Glutamatergic neuron (in vitro differentiated cells): Measurements from ENCODE around the gene CDK5RAP2. TPM values are rescaled to one million over a fixed set of nuclear protein-coding genes. Genes with fewer than 3 reads are reported as not detected.
A peak's percentile ranks its signal among the peaks of the same experiment; 100 is the strongest.
"Not testable (repeated sequence)": the region's sequence is repeated elsewhere in the genome, so short reads cannot be mapped to it uniquely, and the experiment has no call there.

Experiments used
- DNase-seq: peaks from one replicate; pipeline ENCODE4 v3.0.0; 2022
- H3K27ac Mint-ChIP-seq: one replicate; pipeline ENCODE4 v1.8.0; 2020; ENCODE audit warnings: mild to moderate bottlenecking, mixed read lengths, inconsistent platforms; ENCODE audit not compliant: unreplicated experiment
- H3K27me3 Mint-ChIP-seq: one replicate; pipeline ENCODE4 v1.8.0; 2020; ENCODE audit warnings: mild to moderate bottlenecking, moderate library complexity, mixed read lengths, inconsistent platforms; ENCODE audit not compliant: unreplicated experiment
- H3K36me3 Mint-ChIP-seq: one replicate; pipeline ENCODE4 v1.8.0; 2020; ENCODE audit warnings: mild to moderate bottlenecking, mixed read lengths, inconsistent platforms; ENCODE audit not compliant: unreplicated experiment
- H3K4me1 Mint-ChIP-seq: one replicate; pipeline ENCODE4 v1.8.0; 2020; ENCODE audit warnings: mild to moderate bottlenecking, low read depth, mixed read lengths, inconsistent platforms; ENCODE audit not compliant: unreplicated experiment
- H3K4me3 Mint-ChIP-seq: one replicate; pipeline ENCODE4 v1.8.0; 2020; ENCODE audit warnings: mild to moderate bottlenecking, mixed read lengths, inconsistent platforms; ENCODE audit not compliant: unreplicated experiment
- H3K9me3 Mint-ChIP-seq: one replicate; pipeline ENCODE4 v1.8.0; 2020; ENCODE audit warnings: mild to moderate bottlenecking, moderate library complexity, mixed read lengths, inconsistent platforms; ENCODE audit not compliant: unreplicated experiment
- CTCF ChIP-seq: fragments of 200-600 bp; sonication (generic); IDR thresholded peaks from one replicate; pipeline ENCODE4 v1.5.0; 2021; ENCODE audit not compliant: partially characterized antibody, unreplicated experiment
- total RNA-seq: library from RNA; stranded (reverse); fragmentation: NEBNext Ultra II Directional; extraction: Animal tissue kit (Norgen Biotek cat#: 25700); gene quantifications from one replicate; pipeline ENCODE4 v1.2.1, GENCODE V29; 2021; ENCODE audit not compliant: unreplicated experiment

The CDK5RAP2 gene
- total RNA-seq, 1 donor from 2014 or later, result 53.2 TPM

DNA sequence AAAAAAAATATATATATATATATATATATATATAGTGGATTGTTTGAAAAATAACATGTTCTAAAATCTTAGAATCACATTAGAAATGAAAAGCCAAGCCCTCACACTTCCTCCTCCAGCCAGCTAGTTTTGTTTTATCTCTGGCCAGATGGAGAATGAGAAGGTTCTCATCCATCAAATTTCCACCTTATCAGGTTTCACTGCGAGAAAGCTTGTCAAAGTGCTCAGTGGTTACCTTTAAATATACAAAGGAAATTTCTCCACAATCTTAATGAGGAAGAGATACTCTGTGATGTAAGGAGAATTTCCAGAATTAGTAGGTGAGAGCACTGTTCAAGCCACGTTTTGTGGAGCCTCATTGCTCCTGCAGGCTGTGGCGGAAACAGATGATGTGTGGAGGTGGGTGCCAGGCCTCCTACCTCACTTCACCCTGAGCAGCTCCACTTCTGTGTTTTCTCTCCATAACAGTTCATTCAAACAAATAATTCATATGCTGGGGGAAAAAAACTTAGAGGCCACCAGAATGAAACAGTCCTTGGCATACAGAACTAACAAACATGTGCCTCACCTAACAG is 71.9 kb downstream of the CDK5RAP2 start:
- Mint-ChIP-seq H3K4me3 (no peak overlapping the region), H3K27me3 (peaks cover 2% of the 10 kb centered on the region), H3K4me1 (peaks cover 2% of the 10 kb centered on the region), H3K36me3 (peaks cover 22% of the 10 kb centered on the region), H3K27ac (no peak overlapping the region), H3K9me3 (peaks cover 1% of the 10 kb centered on the region)
- DNase-seq, result no peak
- TF ChIP-seq CTCF, result no peak

- H3K9me3 Mint-ChIP-seq, result peaks cover 1% of the 10 kb centered on the region
- no peak for TF ChIP-seq CTCF
- H3K4me3 Mint-ChIP-seq, result no peak overlapping the region
- no peak for DNase-seq
- H3K27me3 Mint-ChIP-seq, result peaks cover 2% of the 10 kb centered on the region
- H3K36me3 Mint-ChIP-seq, result peaks cover 18% of the 10 kb centered on the region
- H3K4me1 Mint-ChIP-seq, result no peaks in the 10 kb centered on the region
- no peak overlapping the region for H3K27ac Mint-ChIP-seq
Measured at GRCh38 chr9:120505186-120505585, 74.8 kb downstream of the CDK5RAP2 start.

DNA sequence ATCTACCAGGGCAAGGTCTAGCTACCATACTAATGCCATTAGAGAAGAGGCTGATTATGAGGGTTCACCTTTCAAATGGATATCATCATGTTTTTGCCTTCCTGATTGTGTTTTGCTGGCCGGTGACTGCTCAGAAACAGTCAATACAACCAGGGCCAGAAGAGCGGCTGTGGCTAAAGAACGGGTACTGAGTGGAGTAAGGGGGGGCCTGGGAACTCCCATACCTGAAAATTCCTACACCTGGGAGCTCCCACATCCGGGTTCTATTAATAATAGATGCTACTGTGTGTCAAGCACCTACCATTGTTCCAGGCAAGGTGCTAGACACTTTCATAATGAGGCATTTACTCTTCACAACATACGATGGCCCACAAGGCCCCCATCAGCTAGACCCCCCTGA is 79.2 kb downstream of the CDK5RAP2 start:
- DNase-seq, result no peak
- Mint-ChIP-seq H3K4me1 (peaks cover 4% of the 10 kb centered on the region), H3K4me3 (no peak overlapping the region), H3K36me3 (peaks cover 7% of the 10 kb centered on the region), H3K27ac (no peak overlapping the region), H3K9me3 (peaks cover 5% of the 10 kb centered on the region), H3K27me3 (peaks cover 5% of the 10 kb centered on the region)
- no peak for TF ChIP-seq CTCF

DNA sequence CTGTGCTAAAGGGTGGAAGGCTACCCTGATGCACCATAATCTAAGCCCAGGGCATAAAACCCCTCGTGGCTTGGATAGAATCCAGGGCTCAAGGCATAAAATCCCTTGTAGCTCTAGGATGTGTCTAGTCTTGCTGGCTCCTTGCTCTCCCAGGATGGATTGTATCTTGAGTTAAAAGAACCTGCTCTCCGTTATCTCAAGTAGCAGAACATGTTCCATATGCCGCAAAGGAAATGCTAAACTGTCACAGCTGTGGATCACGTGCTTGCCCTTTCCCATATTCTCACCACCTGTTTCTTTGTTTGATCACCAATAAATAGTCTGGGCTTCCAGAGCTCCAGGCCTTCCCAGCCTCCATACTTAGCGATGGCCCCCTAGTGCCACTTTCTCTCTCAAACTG is 82.1 kb downstream of the CDK5RAP2 start:
- H3K9me3 Mint-ChIP-seq, H3K4me1 Mint-ChIP-seq, H3K4me3 Mint-ChIP-seq, DNase-seq, H3K27me3 Mint-ChIP-seq, H3K36me3 Mint-ChIP-seq: not testable (repeated sequence)
- H3K27ac Mint-ChIP-seq, result peak overlapping the region; percentile 83

DNA sequence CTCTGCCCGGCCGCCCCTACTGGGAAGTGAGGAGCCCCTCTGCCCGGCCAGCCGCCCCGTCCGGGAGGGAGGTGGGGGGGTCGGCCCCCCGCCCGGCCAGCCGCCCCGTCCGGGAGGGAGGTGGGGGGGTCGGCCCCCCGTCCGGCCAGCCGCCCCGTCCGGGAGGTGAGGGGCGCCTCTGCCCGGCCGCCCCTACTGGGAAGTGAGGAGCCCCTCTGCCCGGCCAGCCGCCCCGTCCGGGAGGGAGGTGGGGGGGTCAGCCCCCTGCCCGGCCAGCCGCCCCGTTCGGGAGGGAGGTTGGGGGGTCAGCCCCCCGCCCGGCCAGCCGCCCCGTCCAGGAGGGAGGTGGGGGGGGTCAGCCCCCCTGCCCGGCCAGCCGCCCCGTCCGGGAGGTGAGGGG is 83.5 kb downstream of the CDK5RAP2 start:
- DNase-seq, H3K4me3 Mint-ChIP-seq, H3K27ac Mint-ChIP-seq: not testable (repeated sequence)

GRCh38 chr9:120490888-120491595 is 88.9 kb downstream of the CDK5RAP2 start:
- Mint-ChIP-seq H3K27ac (no peak overlapping the region), H3K27me3 (peaks cover 2% of the 10 kb centered on the region), H3K9me3 (peaks cover 2% of the 10 kb centered on the region), H3K36me3 (peaks cover 11% of the 10 kb centered on the region), H3K4me1 (no peaks in the 10 kb centered on the region), H3K4me3 (no peak overlapping the region)
- no peak for DNase-seq
- no peak for TF ChIP-seq CTCF

More for the DNA sequence above, 83.5 kb downstream of the CDK5RAP2 start:
- not testable (repeated sequence) for H3K36me3 Mint-ChIP-seq, H3K9me3 Mint-ChIP-seq, H3K4me1 Mint-ChIP-seq, H3K27me3 Mint-ChIP-seq
